ENCODE results near the gene TENM4. TPM values are rescaled to one million over a fixed set of nuclear protein-coding genes. Genes with fewer than 3 reads are reported as not detected.

TENM4 gene
- total RNA-seq, 4 donors from 2014 or later, result 2.3 to 18.9 (median 4.5) TPM

DNA sequence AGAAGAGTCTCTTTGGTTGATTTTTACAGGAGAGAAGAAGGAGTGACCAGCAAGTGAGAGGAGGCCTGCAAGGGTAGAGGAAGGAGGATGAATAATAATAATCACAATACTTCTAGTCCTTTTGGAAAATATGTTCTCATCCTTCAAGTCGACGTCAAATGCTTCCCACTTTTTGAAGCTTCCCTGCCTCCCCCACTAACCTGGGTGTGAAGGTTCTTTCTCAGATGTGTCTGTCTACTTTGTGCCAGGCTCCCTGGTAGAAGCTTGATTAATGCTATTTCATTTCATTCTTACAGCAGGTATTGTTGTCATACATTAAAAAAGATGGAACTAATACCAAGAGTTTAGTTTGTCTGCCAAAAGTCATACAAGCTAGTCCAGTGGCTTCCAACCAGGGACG lies 17.1 kb downstream of the TENM4 start:
- DNase-seq (ENCODE audit: low spot score), result no peak
- ATAC-seq (ENCODE audit: low FRiP score), result no peak
- TF ChIP-seq, protein P1, sequence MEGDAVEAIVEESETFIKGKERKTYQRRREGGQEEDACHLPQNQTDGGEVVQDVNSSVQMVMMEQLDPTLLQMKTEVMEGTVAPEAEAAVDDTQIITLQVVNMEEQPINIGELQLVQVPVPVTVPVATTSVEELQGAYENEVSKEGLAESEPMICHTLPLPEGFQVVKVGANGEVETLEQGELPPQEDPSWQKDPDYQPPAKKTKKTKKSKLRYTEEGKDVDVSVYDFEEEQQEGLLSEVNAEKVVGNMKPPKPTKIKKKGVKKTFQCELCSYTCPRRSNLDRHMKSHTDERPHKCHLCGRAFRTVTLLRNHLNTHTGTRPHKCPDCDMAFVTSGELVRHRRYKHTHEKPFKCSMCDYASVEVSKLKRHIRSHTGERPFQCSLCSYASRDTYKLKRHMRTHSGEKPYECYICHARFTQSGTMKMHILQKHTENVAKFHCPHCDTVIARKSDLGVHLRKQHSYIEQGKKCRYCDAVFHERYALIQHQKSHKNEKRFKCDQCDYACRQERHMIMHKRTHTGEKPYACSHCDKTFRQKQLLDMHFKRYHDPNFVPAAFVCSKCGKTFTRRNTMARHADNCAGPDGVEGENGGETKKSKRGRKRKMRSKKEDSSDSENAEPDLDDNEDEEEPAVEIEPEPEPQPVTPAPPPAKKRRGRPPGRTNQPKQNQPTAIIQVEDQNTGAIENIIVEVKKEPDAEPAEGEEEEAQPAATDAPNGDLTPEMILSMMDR (IDR thresholded peaks at IDR 0.05), result no peak

GRCh38 chr11:79422866-79423265 lies 18.0 kb downstream of the TENM4 start:
- ATAC-seq (ENCODE audit: low FRiP score) (no peak), DNase-seq (ENCODE audit: low spot score) (no peak)
- TF ChIP-seq, protein P1 (IDR thresholded peaks at IDR 0.05), result no peak

GRCh38 chr11:79421820-79422219 lies 19.0 kb downstream of the TENM4 start:
- DNase-seq (ENCODE audit: low spot score), result no peak
- no peak for ATAC-seq (ENCODE audit: low FRiP score)
- TF ChIP-seq, protein P1 (IDR thresholded peaks at IDR 0.05), result no peak

- DNase-seq (ENCODE audit: low spot score), result no peak
- TF ChIP-seq, protein P1 (IDR thresholded peaks at IDR 0.05), result no peak
- peak; percentile 28 for ATAC-seq (ENCODE audit: low FRiP score)
Measured at GRCh38 chr11:79419120-79419519, 21.7 kb downstream of the TENM4 start.

GRCh38 chr11:79418241-79418640 lies 22.6 kb downstream of the TENM4 start:
- no peak for DNase-seq (ENCODE audit: low spot score)

GRCh38 chr11:79417069-79417920 lies 23.5 kb downstream of the TENM4 start:
- no peak for ATAC-seq (ENCODE audit: low FRiP score)

More at GRCh38 chr11:79418241-79418640, 22.6 kb downstream of the TENM4 start:
- ATAC-seq (ENCODE audit: low FRiP score), result no peak
- TF ChIP-seq, protein P1 (IDR thresholded peaks at IDR 0.05), result no peak

More at GRCh38 chr11:79417069-79417920, 23.5 kb downstream of the TENM4 start:
- TF ChIP-seq, protein P1 (IDR thresholded peaks at IDR 0.05), result no peak
- no peak for DNase-seq (ENCODE audit: low spot score)

Data from omental fat pad (tissue), 4 donors.